ENCODE measurements around the gene BMP6.

DNA sequence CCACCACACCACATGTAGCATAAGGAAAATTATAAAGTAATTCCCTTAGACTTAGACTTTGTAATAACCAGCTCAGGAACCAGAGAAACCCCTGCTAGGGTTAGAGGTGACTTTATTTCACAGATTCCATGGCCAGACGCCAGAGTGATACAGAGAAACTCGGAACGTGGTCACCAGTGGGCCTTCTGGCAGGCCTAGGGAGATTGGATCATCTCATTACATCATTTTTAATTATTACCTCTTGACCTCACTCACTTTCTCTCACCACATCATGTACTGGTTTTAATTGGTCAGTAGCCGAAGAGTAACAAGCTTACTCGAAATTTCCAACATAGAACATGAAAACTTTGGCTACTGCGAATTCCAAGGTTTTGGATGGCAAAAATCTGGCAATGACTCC lies 72.9 kb downstream of the BMP6 start:
- TF ChIP-seq, protein P1, sequence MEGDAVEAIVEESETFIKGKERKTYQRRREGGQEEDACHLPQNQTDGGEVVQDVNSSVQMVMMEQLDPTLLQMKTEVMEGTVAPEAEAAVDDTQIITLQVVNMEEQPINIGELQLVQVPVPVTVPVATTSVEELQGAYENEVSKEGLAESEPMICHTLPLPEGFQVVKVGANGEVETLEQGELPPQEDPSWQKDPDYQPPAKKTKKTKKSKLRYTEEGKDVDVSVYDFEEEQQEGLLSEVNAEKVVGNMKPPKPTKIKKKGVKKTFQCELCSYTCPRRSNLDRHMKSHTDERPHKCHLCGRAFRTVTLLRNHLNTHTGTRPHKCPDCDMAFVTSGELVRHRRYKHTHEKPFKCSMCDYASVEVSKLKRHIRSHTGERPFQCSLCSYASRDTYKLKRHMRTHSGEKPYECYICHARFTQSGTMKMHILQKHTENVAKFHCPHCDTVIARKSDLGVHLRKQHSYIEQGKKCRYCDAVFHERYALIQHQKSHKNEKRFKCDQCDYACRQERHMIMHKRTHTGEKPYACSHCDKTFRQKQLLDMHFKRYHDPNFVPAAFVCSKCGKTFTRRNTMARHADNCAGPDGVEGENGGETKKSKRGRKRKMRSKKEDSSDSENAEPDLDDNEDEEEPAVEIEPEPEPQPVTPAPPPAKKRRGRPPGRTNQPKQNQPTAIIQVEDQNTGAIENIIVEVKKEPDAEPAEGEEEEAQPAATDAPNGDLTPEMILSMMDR (IDR thresholded peaks at IDR 0.05) = no peak
- no peak for TF ChIP-seq POLR2A (IDR thresholded peaks at IDR 0.05)

All from esophagus squamous epithelium (tissue), 4 donors.